HG03103 (cell line): ENCODE measurements around the gene DHRSX.

Source experiments
- ATAC-seq: cut with Tn5 transposase; IDR thresholded peaks from one replicate; pipeline ENCODE4 v1.9.1; 2021; ENCODE audit warnings: low read depth; ENCODE audit not compliant: unreplicated experiment

Gene DHRSX

GRCh38 chrX:2183193-2183725, 317.5 kb downstream of the DHRSX start:
- no peak for ATAC-seq

- ATAC-seq, result no peak
Measured at GRCh38 chrX:2177541-2177940, 323.2 kb downstream of the DHRSX start.

GRCh38 chrX:2176733-2177132, 324.0 kb downstream of the DHRSX start:
- ATAC-seq, result no peak

- no peak for ATAC-seq
Measured at GRCh38 chrX:2176274-2176673, 324.5 kb downstream of the DHRSX start.

- no peak for ATAC-seq
Measured at GRCh38 chrX:2172359-2172758, 328.4 kb downstream of the DHRSX start.
